Thyroid gland (tissue), 4 donors: ENCODE measurements around the gene MAGI1.

ENCODE experiments used
- CTCF ChIP-seq, 6 experiments: fragments of 200-600 bp in 3 of 6; fragments of 450-650 bp in 3 of 6; sonication (generic) in 3 of 6; IDR thresholded peaks; one replicate each; pipeline ENCODE4 v1.5.1; 2016 to 2019; ENCODE audit warnings: antibody characterized with exemption in 6 of 6, mild to moderate bottlenecking in 2 of 6, inconsistent platforms in 1 of 6, moderate library complexity in 1 of 6
- POLR2A ChIP-seq, 2 donors: fragments of 450-650 bp; IDR thresholded peaks; one replicate each; pipeline ENCODE4 v1.6.1; 2017; ENCODE audit warnings: antibody characterized with exemption in 2 of 2, mild to moderate bottlenecking in 2 of 2, moderate library complexity in 1 of 2

GRCh38 chr3:65335587-65335986 is 703.1 kb downstream of the MAGI1 start:
- TF ChIP-seq CTCF (IDR thresholded peaks at IDR 0.05) (no peak), POLR2A (IDR thresholded peaks at IDR 0.05) (no peak)
